HEK293 (cell line): ENCODE data around the gene ZBTB20.

Experiments
- CTCF ChIA-PET: fragments of 350-600 bp; formaldehyde crosslinking; extraction: SDS; loops from one replicate; lab custom pipeline; 2021; ENCODE audit warnings: antibody characterized with exemption; lab: Yijun Ruan, JAX
- POLR2A ChIA-PET: fragments of 300-600 bp; formaldehyde crosslinking; extraction: SDS; loops from one replicate; lab custom pipeline; 2020; ENCODE audit warnings: antibody characterized with exemption, inconsistent platforms; lab: Yijun Ruan, JAX
- H3K27ac ChIP-seq: fragments of 200-500 bp; sonication (Bioruptor generic); 2 replicates; pipeline ENCODE4 v1.5.1; 2014; ENCODE audit warnings: low read depth, low read length, control low read depth, inconsistent platforms; ENCODE audit errors: extremely low read depth
- H3K36me3 ChIP-seq, 2 experiments: fragments of 200-500 bp in 1 of 2; sonication (Bioruptor generic) in 1 of 2; 1 replicate in 1 of 2; 2 replicates in 1 of 2; pipeline ENCODE4 v1.5.1; 2014 to 2017; ENCODE audit warnings: inconsistent platforms in 2 of 2, low read length in 2 of 2; ENCODE audit not compliant: control insufficient read depth in 2 of 2, insufficient read depth in 1 of 2
- H3K4me1 ChIP-seq: fragments of 200-500 bp; sonication (Bioruptor generic); 2 replicates; pipeline ENCODE4 v1.5.1; 2014; ENCODE audit warnings: mild to moderate bottlenecking, low read length, inconsistent platforms; ENCODE audit not compliant: control insufficient read depth, insufficient read depth
- H3K4me3 ChIP-seq: 2 replicates; pipeline ENCODE4 v1.5.1; 2011; ENCODE audit warnings: low read depth, mild to moderate bottlenecking, control low read depth, low read length, moderate library complexity
- H3K9me3 ChIP-seq: fragments of 200-500 bp; sonication (Bioruptor generic); 2 replicates; pipeline ENCODE4 v1.5.1; 2014; ENCODE audit warnings: low read depth, low read length, inconsistent platforms; ENCODE audit not compliant: control insufficient read depth, insufficient read depth
- FEZF1 ChIP-seq: fragments of 450-650 bp; formaldehyde crosslinking; IDR thresholded peaks from 2 replicates; pipeline ENCODE4 v1.5.1; 2016; ENCODE audit warnings: missing biosample characterization, missing genetic modification characterization
- GFI1B ChIP-seq: fragments of 450-650 bp; formaldehyde crosslinking; IDR thresholded peaks from 2 replicates; pipeline ENCODE4 v1.5.1; 2016; ENCODE audit warnings: missing biosample characterization, missing genetic modification characterization
- GLI4 ChIP-seq: fragments of 450-650 bp; formaldehyde crosslinking; IDR thresholded peaks from 2 replicates; pipeline ENCODE4 v1.5.1; 2016; ENCODE audit warnings: missing biosample characterization, missing genetic modification characterization
- KLF8 ChIP-seq: fragments of 450-650 bp; formaldehyde crosslinking; IDR thresholded peaks from 2 replicates; pipeline ENCODE4 v1.5.1; 2016; ENCODE audit warnings: missing biosample characterization, missing genetic modification characterization
- KLF9 ChIP-seq: fragments of 450-650 bp; formaldehyde crosslinking; IDR thresholded peaks from 2 replicates; pipeline ENCODE4 v1.5.1; 2016; ENCODE audit warnings: missing biosample characterization, missing genetic modification characterization, low read depth
- PRDM1 ChIP-seq: fragments of 450-650 bp; formaldehyde crosslinking; IDR thresholded peaks from 2 replicates; pipeline ENCODE4; 2016; ENCODE audit warnings: missing biosample characterization, missing genetic modification characterization
- ZNF2 ChIP-seq: fragments of 450-650 bp; formaldehyde crosslinking; IDR thresholded peaks from 2 replicates; pipeline ENCODE4 v1.5.1; 2016; ENCODE audit warnings: missing biosample characterization, missing genetic modification characterization
- ZNF214 ChIP-seq: fragments of 450-650 bp; formaldehyde crosslinking; IDR thresholded peaks from 2 replicates; pipeline ENCODE4 v1.5.1; 2017; ENCODE audit warnings: missing biosample characterization, mild to moderate bottlenecking, missing genetic modification characterization, borderline replicate concordance
- ZNF266 ChIP-seq: fragments of 450-650 bp; formaldehyde crosslinking; IDR thresholded peaks from 2 replicates; pipeline ENCODE4 v1.5.1; 2016; ENCODE audit warnings: missing biosample characterization, missing genetic modification characterization, low read depth
- ZNF510 ChIP-seq: fragments of 450-650 bp; formaldehyde crosslinking; IDR thresholded peaks from 2 replicates; pipeline ENCODE4 v1.5.1; 2018; ENCODE audit warnings: mild to moderate bottlenecking, missing genetic modification characterization, missing biosample characterization; ENCODE audit not compliant: insufficient replicate concordance
- ZNF549 ChIP-seq: fragments of 450-650 bp; IDR thresholded peaks from 2 replicates; pipeline ENCODE4 v1.5.1; 2018; ENCODE audit warnings: missing biosample characterization, missing genetic modification characterization, mild to moderate bottlenecking, inconsistent platforms, moderate library complexity
- ZNF654 ChIP-seq: fragments of 450-650 bp; formaldehyde crosslinking; IDR thresholded peaks from 2 replicates; pipeline ENCODE4 v1.5.1; 2016; ENCODE audit warnings: low read depth, missing biosample characterization, missing genetic modification characterization
- ZNF658 ChIP-seq: fragments of 450-650 bp; formaldehyde crosslinking; IDR thresholded peaks from 2 replicates; pipeline ENCODE4; 2016; ENCODE audit warnings: missing biosample characterization, missing genetic modification characterization
- ZNF664 ChIP-seq: fragments of 450-650 bp; formaldehyde crosslinking; IDR thresholded peaks from 2 replicates; pipeline ENCODE4 v1.5.1; 2016; ENCODE audit warnings: missing biosample characterization, missing genetic modification characterization
- ZSCAN18 ChIP-seq: fragments of 450-650 bp; formaldehyde crosslinking; IDR thresholded peaks from 2 replicates; pipeline ENCODE4 v1.5.1; 2016; ENCODE audit warnings: missing biosample characterization, missing genetic modification characterization

ZBTB20 gene

GRCh38 chr3:115052906-115053305 is 94.2 kb downstream of the ZBTB20 start:
- Histone ChIP-seq H3K36me3 (no peaks in the 10 kb centered on the region), H3K9me3 (no peaks in the 10 kb centered on the region), H3K4me3 (no peak overlapping the region), H3K27ac (no peak overlapping the region), H3K4me1 (no peaks in the 10 kb centered on the region)
- POLR2A ChIA-PET, result no interaction called here
- TF ChIP-seq GLI4 (no peak), FEZF1 (tag by site-specific recombination) (peak; percentile 37; the same call in 1 of the 2 replicates)
- CTCF ChIA-PET, result interaction anchor here (0.5 to 0.7 kb wide), 4 partner anchors 731 to 1214 kb away, joined by 3 to 5 read pairs (median 4); partner anchors contain the start of gene GRAMD1C

GRCh38 chr3:115042351-115042750 is 104.7 kb downstream of the ZBTB20 start:
- H3K36me3 ChIP-seq, result no peaks in the 10 kb centered on the region
- POLR2A ChIA-PET, result no interaction called here
- no peak overlapping the region for H3K27ac ChIP-seq
- TF ChIP-seq ZNF658 (tag by site-specific recombination) (no peak), ZNF214 (tag by site-specific recombination) (no peak), ZSCAN18 (tag by site-specific recombination) (no peak), ZNF510 (tag by site-specific recombination) (no peak), GFI1B (no peak), KLF9 (no peak), ZNF664 (no peak), ZNF549 (tag by site-specific recombination) (no peak), PRDM1 (no peak), KLF8 (tag by site-specific recombination) (no peak), ZNF2 (tag by site-specific recombination) (no peak)
- CTCF ChIA-PET, result interaction anchor here (0.6 to 1.3 kb wide), 9 partner anchors 9 to 714 kb away, joined by 3 to 4 read pairs (median 3); no protein-coding TSS in a partner anchor
- no peaks in the 10 kb centered on the region for H3K9me3 ChIP-seq
- H3K4me1 ChIP-seq, result no peaks in the 10 kb centered on the region
- no peak overlapping the region for H3K4me3 ChIP-seq

GRCh38 chr3:115040673-115041286 is 106.3 kb downstream of the ZBTB20 start:
- CTCF ChIA-PET, result interaction anchor here (0.7 to 1.4 kb wide), 2 partner anchors 10 to 56 kb away, joined by 4 to 6 read pairs; no protein-coding TSS in a partner anchor
- Histone ChIP-seq H3K9me3 (no peaks in the 10 kb centered on the region), H3K4me3 (no peak overlapping the region), H3K27ac (no peak overlapping the region), H3K36me3 (no peaks in the 10 kb centered on the region), H3K4me1 (no peaks in the 10 kb centered on the region)
- TF ChIP-seq ZNF654 (tag by site-specific recombination) (peak; percentile 26), ZSCAN18 (tag by site-specific recombination) (no peak)
- POLR2A ChIA-PET, result no interaction called here

- Histone ChIP-seq H3K4me3 (no peak overlapping the region), H3K9me3 (no peaks in the 10 kb centered on the region), H3K4me1 (no peaks in the 10 kb centered on the region), H3K36me3 (no peaks in the 10 kb centered on the region), H3K27ac (no peak overlapping the region)
- CTCF ChIA-PET, result interaction anchor here (0.6 to 1.4 kb wide), 5 partner anchors 9 to 1579 kb away, joined by 3 to 8 read pairs (median 4); no protein-coding TSS in a partner anchor
- POLR2A ChIA-PET, result no interaction called here
- no peak for TF ChIP-seq ZNF266 (tag by site-specific recombination)
These were observed 106.8 kb downstream of the ZBTB20 start for GRCh38 chr3:115040246-115040645.
